Heart right ventricle (tissue), 16 donors: ENCODE data around the gene PLXNA2. TPM values are rescaled to one million over a fixed set of nuclear protein-coding genes. Genes with fewer than 3 reads are reported as not detected.

Source experiments
- ATAC-seq, 8 donors: fragments of 200-7000 bp; cut with Tn5 transposase; one replicate each; pipeline ENCODE4 v1.9.1; 2020; ENCODE audit warnings: mild to moderate bottlenecking in 8 of 8, moderate library complexity in 8 of 8, moderate number of reproducible peaks in 1 of 8
- DNase-seq, 2 donors: peaks; one replicate each; pipeline ENCODE4 v3.0.0-alpha.2; 2020
- H3K27ac ChIP-seq, 10 donors: fragments of 200-600 bp; sonication (generic) in 2 of 10; one replicate each; pipeline versions ENCODE4 v1.5.0 to v1.8.0; 2020 to 2022; ENCODE audit warnings: mild to moderate bottlenecking in 3 of 10
- H3K27me3 ChIP-seq, 7 donors: fragments of 200-600 bp; one replicate each; pipeline ENCODE4 v1.8.0; 2021 to 2022; ENCODE audit warnings: mild to moderate bottlenecking in 2 of 7
- H3K36me3 ChIP-seq, 9 donors: fragments of 200-600 bp; sonication (generic) in 1 of 9; one replicate each; pipeline versions ENCODE4 v1.5.0 to v1.8.0; 2020 to 2022; ENCODE audit warnings: mild to moderate bottlenecking in 2 of 9
- H3K4me1 ChIP-seq, 9 donors: fragments of 200-600 bp; sonication (generic) in 1 of 9; one replicate each; pipeline versions ENCODE4 v1.5.0 to v1.8.0; 2020 to 2022; ENCODE audit warnings: mild to moderate bottlenecking in 4 of 9
- H3K4me3 ChIP-seq, 10 donors: fragments of 200-600 bp; sonication (generic) in 2 of 10; one replicate each; pipeline versions ENCODE4 v1.5.0 to v1.8.0; 2020 to 2022; ENCODE audit warnings: mild to moderate bottlenecking in 7 of 10, moderate library complexity in 2 of 10
- H3K9me3 ChIP-seq, 11 donors: fragments of 200-600 bp in 10 of 11; sonication (generic) in 2 of 11; one replicate each; pipeline versions ENCODE4 v1.5.0 to v1.8.0; 2013 to 2022; ENCODE audit warnings: mild to moderate bottlenecking in 2 of 11, control low read depth in 1 of 11, moderate library complexity in 1 of 11
- CTCF ChIP-seq, 9 donors: fragments of 200-600 bp; sonication (generic) in 2 of 9; IDR thresholded peaks; one replicate each; pipeline versions ENCODE4 v1.5.0 to v1.8.0; 2021 to 2022; ENCODE audit warnings: antibody characterized with exemption in 9 of 9, mild to moderate bottlenecking in 5 of 9, moderate library complexity in 1 of 9
- WGBS, 2 donors: extraction: QIAGEN DNeasy Blood & Tissue Kit; methylation state at CpG; one replicate each; pipeline ENCODE4 v1.1.7; 2013; ENCODE audit warnings: inconsistent platforms in 1 of 2; 5-methylcytosine and 5-hydroxymethylcytosine counted together
- intact Hi-C, 10 donors: fragments of 100-400 bp; cut with DNase I; formaldehyde crosslinking; loops; one replicate each; pipeline versions ENCODE4 v1.11.1 to v1.14.2; 2022
- polyA plus RNA-seq, 2 donors: library from polyadenylated mRNA; stranded (reverse); fragments of 200-250 nt; gene quantifications; one replicate each; pipeline ENCODE4 v1.2.3, GENCODE V29; 2013
- total RNA-seq, 10 donors: library from RNA; stranded (reverse); fragmentation: NEBNext Ultra II Directional in 3 of 10; extraction: Animal tissue kit (Norgen Biotek cat#: 25700) in 3 of 10; gene quantifications; one replicate each; pipeline versions ENCODE4 v1.2.1 to v1.2.4, GENCODE V29; 2021 to 2023
- donor health status: Arrhythmogenic right ventricular cardiomyopathy.
- donor health status: ischemic (EF 13 %, LVEDD 7.1; RV severe dilation, severe dysfunction).
- donor health status: healthy with polysubstance abuse.
- donor health status: DM: no; HTN: yes; CAD: no.
- donor health status: DM: no; HTN: no; CAD: no.
- donor health status: ischemic (EF 25% LVEDD 6.9; RV normal size, moderate dysfunction).
- donor health status: ischemic (EF 25% LVEDD 5.7; RV mildly dilated, moderate dysfunction).
- donor health status: healthy.
- donor health status: DM: yes; HTN: yes; CAD: no.
- donor health status: Ischemic cardiomyopathy.
- donor health status: ischemic (EF 35%, LVEDD 5.7; RV mildly dilated, moderate dysfunction).
- donor health status: nonischemic (EF 11% LVEDD 7.7; RV severe dilation, severe dysfunction).
- donor health status: DM: yes; HTN: yes; CAD: no.
- donor health status: PGD.
- donor health status: ischemic (EF 29% LVEDD 5.4; RV normal size, mild dysfunction).
- donor health status: nonischemic (EF 23%, LVEDD 6.1; RV moderate dilation, normal function).

The PLXNA2 gene
- total and polyA plus RNA-seq, 12 donors: 6.1 to 31.6 (median 17.9) TPM

GRCh38 chr1:208291129-208291528 lies 46.9 kb upstream of the PLXNA2 start:
- Histone ChIP-seq H3K27me3 (peaks cover 0 to 39% (median 0%) of the 10 kb centered on the region in 7 donors), H3K9me3 (no peaks in the 10 kb centered on the region), H3K27ac (no peak overlapping the region), H3K36me3 (no peaks in the 10 kb centered on the region), H3K4me1 (no peaks in the 10 kb centered on the region), H3K4me3 (no peak overlapping the region)
- TF ChIP-seq CTCF (IDR thresholded peaks at IDR 0.05): no peak
- no peak for DNase-seq
- no peak for ATAC-seq
- intact Hi-C loops: no loop called here
- 71 to 82% methylated on average over 2 of the region's 2 CpGs for WGBS, 2 donors

- intact Hi-C loops: no loop called here
- H3K4me3 ChIP-seq: no peak overlapping the region
- no peak for ATAC-seq
- H3K27me3 ChIP-seq: peaks cover 0 to 25% (median 0%) of the 10 kb centered on the region in 7 donors
- WGBS, 2 donors: 74 to 75% methylated on average over 2 of the region's 2 CpGs
- no peak overlapping the region for H3K27ac ChIP-seq
- H3K4me1 ChIP-seq: no peaks in the 10 kb centered on the region
- H3K36me3 ChIP-seq: no peaks in the 10 kb centered on the region
- no peak for TF ChIP-seq CTCF (IDR thresholded peaks at IDR 0.05)
- no peak for DNase-seq
- no peaks in the 10 kb centered on the region for H3K9me3 ChIP-seq
These were observed 45.5 kb upstream of the PLXNA2 start for GRCh38 chr1:208289716-208290115.

- no peaks in the 10 kb centered on the region for H3K36me3 ChIP-seq
- DNase-seq: no peak
- H3K27me3 ChIP-seq: peaks cover 0 to 19% (median 0%) of the 10 kb centered on the region in 7 donors
- intact Hi-C loops: no loop called here
- TF ChIP-seq CTCF (IDR thresholded peaks at IDR 0.05): no peak
- no peak for ATAC-seq
- 91 to 94% methylated on average over 4 of the region's 4 CpGs for WGBS, 2 donors
- H3K4me3 ChIP-seq: no peak overlapping the region
- H3K27ac ChIP-seq: no peak overlapping the region
- H3K9me3 ChIP-seq: no peaks in the 10 kb centered on the region
- H3K4me1 ChIP-seq: no peaks in the 10 kb centered on the region
These were observed 44.3 kb upstream of the PLXNA2 start for GRCh38 chr1:208288495-208288894.

GRCh38 chr1:208280681-208281450 lies 36.7 kb upstream of the PLXNA2 start:
- 66 to 72% methylated on average over 8 of the region's 8 CpGs for WGBS, 2 donors
- no peak for DNase-seq
- no peak for TF ChIP-seq CTCF (IDR thresholded peaks at IDR 0.05)
- Histone ChIP-seq H3K9me3 (no peaks in the 10 kb centered on the region), H3K27me3 (peaks cover 0 to 16% (median 5%) of the 10 kb centered on the region in 7 donors), H3K27ac (no peak overlapping the region), H3K4me1 (peaks cover 0 to 28% (median 4%) of the 10 kb centered on the region in 9 donors), H3K4me3 (no peak overlapping the region), H3K36me3 (no peaks in the 10 kb centered on the region)
- no peak for ATAC-seq
- intact Hi-C loops: no loop called here
